Measurements from ENCODE around the gene HMCN1. TPM values are rescaled to one million over a fixed set of nuclear protein-coding genes. Genes with fewer than 3 reads are reported as not detected.

HMCN1 gene
- total RNA-seq, 4 donors from 2014 or later = 1.0 to 8.1 (median 2.5) TPM

DNA sequence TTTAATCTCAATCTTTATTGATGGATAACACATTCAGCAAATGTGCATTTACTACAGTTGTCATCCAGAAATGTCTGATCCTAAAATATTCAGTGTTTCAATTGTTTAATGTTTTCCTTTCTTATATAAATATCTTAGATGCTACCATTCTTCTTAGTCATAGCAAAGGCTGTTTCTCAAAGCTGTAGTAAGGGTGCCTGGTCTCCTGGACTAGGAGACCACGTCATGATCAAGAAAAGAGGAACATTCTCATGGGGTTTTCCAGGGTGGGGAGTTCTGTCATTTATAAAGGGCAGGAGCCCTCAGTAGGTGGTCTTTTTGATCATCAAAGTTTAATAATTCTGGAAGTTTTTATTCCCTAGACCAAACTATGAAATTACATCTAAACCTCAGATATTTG lies 292.8 kb downstream of the HMCN1 start:
- WGBS, 2 donors = 65 to 71% methylated on average over 1 of the region's 1 CpG
- TF ChIP-seq CTCF (IDR thresholded peaks at IDR 0.05) (no peak), POLR2A (IDR thresholded peaks at IDR 0.05) (no peak)
- intact Hi-C loops (cut with DNase I; ENCODE audit: low total_unique reads) = no loop called here
- no peak overlapping the region for H3K4me3 ChIP-seq (ENCODE audit: low read depth, poor library complexity, severe bottlenecking)
- no peak for DNase-seq (ENCODE audit: low spot score in 2 of 2)

DNA sequence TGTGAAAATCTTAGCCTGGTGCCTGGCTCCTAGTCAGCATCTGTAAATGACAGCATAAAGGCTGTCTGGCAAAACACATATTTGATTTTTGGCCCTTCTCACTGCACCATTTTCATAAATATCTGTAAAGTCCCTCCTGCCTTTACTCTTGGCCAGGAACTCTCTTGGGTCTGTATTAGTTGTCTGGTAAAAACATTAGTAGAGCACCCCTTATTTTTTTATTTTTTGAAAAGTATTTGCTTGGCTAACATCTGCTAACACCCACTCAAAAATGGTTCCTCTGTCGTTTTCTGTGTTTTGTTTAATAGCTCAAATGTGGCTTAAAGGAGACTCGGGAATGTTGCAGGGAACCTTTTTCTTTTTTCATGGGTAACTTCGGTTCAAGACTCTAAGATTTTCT lies 293.4 kb downstream of the HMCN1 start:
- no peak for DNase-seq (ENCODE audit: low spot score in 2 of 2)
- WGBS, 2 donors = 36% methylated on average over 3 of the region's 3 CpGs
- intact Hi-C loops (cut with DNase I; ENCODE audit: low total_unique reads) = no loop called here
- no peak overlapping the region for H3K4me3 ChIP-seq (ENCODE audit: low read depth, poor library complexity, severe bottlenecking)
- TF ChIP-seq POLR2A (IDR thresholded peaks at IDR 0.05) = no peak
- TF ChIP-seq CTCF (IDR thresholded peaks at IDR 0.05) = no peak

GRCh38 chr1:186030453-186030852 lies 296.3 kb downstream of the HMCN1 start:
- no peak overlapping the region for H3K4me3 ChIP-seq (ENCODE audit: low read depth, poor library complexity, severe bottlenecking)
- no peak for TF ChIP-seq CTCF (IDR thresholded peaks at IDR 0.05)
- no peak for TF ChIP-seq POLR2A (IDR thresholded peaks at IDR 0.05)
- intact Hi-C loops (cut with DNase I; ENCODE audit: low total_unique reads) = no loop called here
- DNase-seq (ENCODE audit: low spot score in 2 of 2) = no peak

DNA sequence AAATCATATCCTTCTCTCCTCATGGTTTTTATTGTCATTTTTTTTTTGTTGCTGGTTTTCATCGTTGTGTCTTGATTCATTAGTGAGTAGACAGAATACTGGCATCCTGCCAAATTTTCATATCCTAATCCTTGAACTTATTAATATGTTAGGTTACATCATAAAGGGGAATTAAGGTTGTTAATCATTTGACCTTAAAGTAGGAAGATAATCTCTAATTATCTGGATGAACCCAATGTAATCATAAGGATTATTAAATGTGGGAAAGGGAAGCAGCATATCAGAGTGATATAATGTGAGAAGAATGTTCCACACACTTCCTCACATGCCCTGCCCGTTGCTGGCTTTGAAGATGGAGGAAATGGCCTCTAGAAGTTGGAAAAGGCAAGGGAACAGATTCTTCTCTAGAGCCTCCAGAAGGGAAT lies 299.7 kb downstream of the HMCN1 start:
- WGBS, 2 donors = 3 to 12% methylated on average over 2 of the region's 2 CpGs
- no peak for DNase-seq (ENCODE audit: low spot score in 2 of 2)
- TF ChIP-seq POLR2A (IDR thresholded peaks at IDR 0.05) (no peak), CTCF (IDR thresholded peaks at IDR 0.05) (no peak)
- intact Hi-C loops (cut with DNase I; ENCODE audit: low total_unique reads) = no loop called here
- H3K4me3 ChIP-seq (ENCODE audit: low read depth, poor library complexity, severe bottlenecking) = no peak overlapping the region

- intact Hi-C loops (cut with DNase I; ENCODE audit: low total_unique reads) = no loop called here
- TF ChIP-seq POLR2A (IDR thresholded peaks at IDR 0.05) (no peak), CTCF (IDR thresholded peaks at IDR 0.05) (no peak)
- H3K4me3 ChIP-seq (ENCODE audit: low read depth, poor library complexity, severe bottlenecking) = no peak overlapping the region
- no peak for DNase-seq (ENCODE audit: low spot score in 2 of 2)
- WGBS, 2 donors = 93 to 94% methylated on average over 3 of the region's 3 CpGs
Measured at GRCh38 chr1:186042230-186042629, 308.0 kb downstream of the HMCN1 start.

- intact Hi-C loops (cut with DNase I; ENCODE audit: low total_unique reads) = no loop called here
- H3K4me3 ChIP-seq (ENCODE audit: low read depth, poor library complexity, severe bottlenecking) = no peak overlapping the region
- 53 to 69% methylated on average over 1 of the region's 1 CpG for WGBS, 2 donors
- TF ChIP-seq POLR2A (IDR thresholded peaks at IDR 0.05) = no peak
- no peak for TF ChIP-seq CTCF (IDR thresholded peaks at IDR 0.05)
- no peak for DNase-seq (ENCODE audit: low spot score in 2 of 2)
Measured at GRCh38 chr1:186043296-186043695, 309.1 kb downstream of the HMCN1 start.

Measured in lower leg skin (tissue), 4 donors.